Endothelial cell of umbilical vein (primary cell): ENCODE results near the gene EME2. TPM values are rescaled to one million over a fixed set of nuclear protein-coding genes. Genes with fewer than 3 reads are reported as not detected.

Experiments
- BruUV-seq: library from RNA; stranded (reverse); fragments of 400-500 nt; replicated peaks from 2 replicates; lab custom pipeline; 2021; lab: Mats Ljungman, UMichigan
- CTCF ChIA-PET: fragments of 300-600, 350-600 bp; sonication (Branson Sonifier 250); formaldehyde crosslinking; loops from one replicate; lab custom pipeline; 2021; ENCODE audit warnings: antibody characterized with exemption, inconsistent platforms; lab: Charles Lee
- POLR2A ChIA-PET: fragments of 300-600, 350-600 bp; sonication (Branson Sonifier 250); formaldehyde crosslinking; loops from one replicate; lab custom pipeline; 2021; ENCODE audit warnings: antibody characterized with exemption, inconsistent platforms; lab: Charles Lee
- DNase-seq: peaks from one replicate; pipeline ENCODE4 v3.0.0-alpha.2; 2011; ENCODE audit warnings: low read depth, low spot score
- FAIRE-seq: peaks from 2 replicates; lab custom pipeline; 2011; peaks lifted over from hg19 to GRCh38; lab: Jason Lieb, UNC
- H2AFZ ChIP-seq: 2 replicates; pipeline ENCODE4 v1.6.0; 2012; ENCODE audit warnings: low read depth, low read length, control low read depth, inconsistent platforms
- H3K27ac ChIP-seq: 2 replicates; pipeline ENCODE4 v1.5.1; 2011; ENCODE audit warnings: low read depth, mild to moderate bottlenecking, control low read depth, low read length, moderate library complexity; ENCODE audit not compliant: insufficient read depth
- H3K27me3 ChIP-seq, 2 experiments: 2 replicates each; pipeline versions ENCODE4 v1.6.0 to v1.6.1; 2011; ENCODE audit warnings: low read length in 2 of 2, mixed read lengths in 1 of 2; ENCODE audit not compliant: control insufficient read depth in 2 of 2, insufficient read depth in 2 of 2
- H3K36me3 ChIP-seq, 2 experiments: 2 replicates in 1 of 2; 3 replicates in 1 of 2; pipeline ENCODE4 v1.5.1; 2011; ENCODE audit warnings: low read length in 2 of 2, mild to moderate bottlenecking in 1 of 2, moderate library complexity in 1 of 2; ENCODE audit not compliant: control insufficient read depth in 2 of 2, insufficient read depth in 2 of 2; ENCODE audit errors: extremely low read depth in 1 of 2
- H3K4me1 ChIP-seq: 3 replicates; pipeline ENCODE4 v1.5.1; 2011; ENCODE audit warnings: mild to moderate bottlenecking, low read length; ENCODE audit not compliant: control insufficient read depth, insufficient read depth; ENCODE audit errors: extremely low read depth
- H3K4me2 ChIP-seq: 2 replicates; pipeline ENCODE4 v1.6.1; 2011; ENCODE audit warnings: low read length, control low read depth, mixed read lengths; ENCODE audit not compliant: insufficient read depth
- H3K4me3 ChIP-seq, 3 experiments: fragments of 200-600 bp in 1 of 3; sonication (generic), shearing (Covaris generic) in 1 of 3; replicated peaks in 1 of 3; 2 replicates each; pipeline ENCODE4 v1.5.1; 2011 to 2016; ENCODE audit warnings: control low read depth in 3 of 3, low read length in 3 of 3, mild to moderate bottlenecking in 2 of 3, inconsistent platforms in 1 of 3, low read depth in 1 of 3, moderate library complexity in 1 of 3; ENCODE audit not compliant: insufficient read depth in 1 of 3
- H3K79me2 ChIP-seq: 2 replicates; pipeline ENCODE4 v1.6.0; 2012; ENCODE audit warnings: low read length, inconsistent platforms; ENCODE audit not compliant: control insufficient read depth, insufficient read depth
- H3K9ac ChIP-seq: replicated peaks from 2 replicates; pipeline ENCODE3; 2011; ENCODE audit warnings: low read length, control low read depth; ENCODE audit not compliant: insufficient read depth; ENCODE audit errors: extremely low read depth
- H3K9me1 ChIP-seq: replicated peaks from 3 replicates; pipeline ENCODE4 v1.6.0; 2011; ENCODE audit warnings: mild to moderate bottlenecking, low read length; ENCODE audit not compliant: control insufficient read depth, insufficient read depth; ENCODE audit errors: extremely low read depth
- H3K9me3 ChIP-seq: replicated peaks from 2 replicates; pipeline ENCODE4 v1.5.1; 2012; ENCODE audit warnings: low read length, inconsistent platforms; ENCODE audit not compliant: control insufficient read depth, insufficient read depth
- H4K20me1 ChIP-seq: replicated peaks from 2 replicates; pipeline ENCODE3; 2011; ENCODE audit warnings: mild to moderate bottlenecking, low read length; ENCODE audit not compliant: control insufficient read depth, insufficient read depth; ENCODE audit errors: extremely low read depth
- CTCF ChIP-seq, 2 donors: IDR thresholded peaks; 1 replicate in 1 of 2; 2 replicates in 1 of 2; pipeline ENCODE4 v1.5.1; 2011; ENCODE audit warnings: low read length in 2 of 2, mild to moderate bottlenecking in 2 of 2, moderate library complexity in 2 of 2, control low read depth in 1 of 2, inconsistent platforms in 1 of 2, low read depth in 1 of 2; ENCODE audit not compliant: insufficient read depth in 1 of 2; ENCODE audit errors: extremely low read depth in 1 of 2
- EZH2 ChIP-seq: IDR thresholded peaks from 2 replicates; pipeline ENCODE4 v1.6.1; 2012; ENCODE audit warnings: borderline replicate concordance, low read depth, mild to moderate bottlenecking, moderate library complexity, low read length, inconsistent platforms; ENCODE audit not compliant: severe bottlenecking
- FOS ChIP-seq: IDR thresholded peaks from 2 replicates; pipeline ENCODE4 v1.6.1; 2011; ENCODE audit warnings: mild to moderate bottlenecking, low read length, moderate library complexity, borderline replicate concordance; ENCODE audit not compliant: insufficient read depth
- GATA2 ChIP-seq: IDR thresholded peaks from 2 replicates; pipeline ENCODE4 v1.7.0; 2011; ENCODE audit warnings: low read depth, mild to moderate bottlenecking, moderate library complexity, mixed read lengths, low read length; ENCODE audit not compliant: insufficient read length, insufficient read depth
- JUN ChIP-seq: IDR thresholded peaks from 2 replicates; pipeline ENCODE4 v1.6.1; 2011; ENCODE audit warnings: borderline replicate concordance, low read depth; ENCODE audit not compliant: insufficient read length, insufficient read depth
- MAX ChIP-seq: IDR thresholded peaks from 2 replicates; pipeline ENCODE4 v1.6.1; 2011; ENCODE audit not compliant: insufficient read depth, insufficient read length
- MYC ChIP-seq: IDR thresholded peaks from one replicate; pipeline ENCODE4 v1.6.1; 2011; ENCODE audit warnings: mild to moderate bottlenecking, low read depth, low read length
- POLR2A ChIP-seq: IDR thresholded peaks from 2 replicates; pipeline ENCODE4 v1.6.1; 2012; ENCODE audit warnings: low read depth, mild to moderate bottlenecking, control low read depth, low read length
- POLR2AphosphoS5 ChIP-seq: IDR thresholded peaks from 2 replicates; pipeline ENCODE4 v1.6.1; 2012; ENCODE audit warnings: low read depth, mild to moderate bottlenecking, control low read depth, low read length, moderate library complexity; ENCODE audit not compliant: insufficient read depth
- dilution Hi-C: fragments of 300-500 bp; cut with MboI; formaldehyde crosslinking; loops from one replicate; pipeline ENCODE4 v1.15.0; 2019; ENCODE audit warnings: low sequenced_read_pairs; ENCODE audit not compliant: extremely low pct_ligation_motif_present
- intact Hi-C: fragments of 100-400 bp; cut with micrococcal nuclease; formaldehyde crosslinking; loops from one replicate; pipeline ENCODE4 v1.10.0; 2022
- polyA plus RNA-seq, 4 experiments: library from polyadenylated mRNA; depleted of rRNA in 3 of 4; stranded (reverse) in 3 of 4; unstranded in 1 of 4; fragments of >200 nt; gene quantifications; 2 replicates each; pipeline versions ENCODE4 v1.2.1 to v1.2.3, GENCODE V29; 2011 to 2012; ENCODE audit warnings: missing spikeins in 1 of 4
- total RNA-seq: library from RNA; stranded (reverse); gene quantifications from 2 replicates; pipeline ENCODE4 v1.2.3, GENCODE V29; 2021

The EME2 gene
- total and polyA plus RNA-seq, 2 donors (not counting 3 experiments of a cell fraction or from before 2014, with no cell fraction given), result 9.7 to 21.4 TPM

- no peak overlapping the region for H3K27ac ChIP-seq
- no TSS peak for BruUV-seq
- TF ChIP-seq FOS (no peak), MYC (no peak), JUN (no peak), POLR2AphosphoS5 (no peak), CTCF (IDR thresholded peaks at IDR 0.05; ENCODE audit: extremely low read depth in 1 of 2, insufficient read depth in 1 of 2, low read depth in 1 of 2, low read length in 2 of 2) (no peak), EZH2 (no peak), GATA2 (no peak), POLR2A (no peak), MAX (no peak)
- no peak overlapping the region for H3K4me2 ChIP-seq
- no peaks in the 10 kb centered on the region for H3K27me3 ChIP-seq
- H4K20me1 ChIP-seq, result no peaks in the 10 kb centered on the region
- no peak for DNase-seq
- dilution Hi-C loops, result no loop called here
- FAIRE-seq, result no peak
- H3K4me3 ChIP-seq, result no peak overlapping the region
- ChIA-PET CTCF (no interaction called here), POLR2A (no interaction called here)
- H3K36me3 ChIP-seq, result peaks cover 0 to 45% of the 10 kb centered on the region in 2 experiments
- intact Hi-C loops, result no loop called here
- no peak overlapping the region for H2AFZ ChIP-seq
- no peaks in the 10 kb centered on the region for H3K9me3 ChIP-seq
- H3K79me2 ChIP-seq, result peaks cover 13% of the 10 kb centered on the region
- H3K9me1 ChIP-seq, result no peaks in the 10 kb centered on the region
- H3K9ac ChIP-seq, result no peak overlapping the region
- peaks cover 17% of the 10 kb centered on the region for H3K4me1 ChIP-seq
These were observed 6.7 kb downstream of the EME2 start for GRCh38 chr16:1779234-1779701.
